Breast epithelium (tissue), 4 donors: Measurements from ENCODE around the gene TMEM123. TPM values are rescaled to one million over a fixed set of nuclear protein-coding genes. Genes with fewer than 3 reads are reported as not detected.

ENCODE experiments used
- DNase-seq, 2 donors: peaks; one replicate each; pipeline ENCODE4 v3.0.0-alpha.2; 2019; ENCODE audit warnings: low spot score in 2 of 2
- H3K27ac ChIP-seq, 2 donors: fragments of 200-600 bp; sonication (generic) in 1 of 2; one replicate each; pipeline ENCODE4 v1.5.1; 2016 to 2019; ENCODE audit warnings: mild to moderate bottlenecking in 1 of 2
- H3K27me3 ChIP-seq, 2 donors: fragments of 200-600 bp; sonication (generic) in 1 of 2; one replicate each; pipeline versions ENCODE4 v1.5.1 to v1.6.0; 2017 to 2019; ENCODE audit warnings: control low read depth in 1 of 2, mild to moderate bottlenecking in 1 of 2
- H3K36me3 ChIP-seq: fragments of 200-600 bp; one replicate; pipeline ENCODE4 v1.5.1; 2019
- H3K4me1 ChIP-seq, 2 donors: fragments of 200-600 bp; sonication (generic); one replicate each; pipeline ENCODE4 v1.5.1; 2016 to 2019; ENCODE audit warnings: control low read depth in 1 of 2
- H3K4me3 ChIP-seq, 3 donors: fragments of 200-600 bp; sonication (generic); 1 replicate in 2 of 3; 2 replicates in 1 of 3; pipeline ENCODE4 v1.5.1; 2016 to 2019; ENCODE audit warnings: mild to moderate bottlenecking in 3 of 3, moderate library complexity in 2 of 3
- H3K9me3 ChIP-seq, 2 donors: fragments of 200-600 bp; sonication (generic) in 1 of 2; one replicate each; pipeline ENCODE4 v1.5.1; 2016 to 2019; ENCODE audit warnings: control low read depth in 1 of 2
- POLR2A ChIP-seq: fragments of 450-650 bp; IDR thresholded peaks from one replicate; pipeline ENCODE4 v1.6.1; 2016; ENCODE audit warnings: antibody characterized with exemption, mild to moderate bottlenecking, moderate library complexity
- POLR2AphosphoS5 ChIP-seq, 3 donors: sonication (generic); formaldehyde crosslinking; IDR thresholded peaks; one replicate each; pipeline ENCODE4 v1.6.1; 2017; ENCODE audit warnings: antibody characterized with exemption in 3 of 3
- intact Hi-C: fragments of 100-400 bp; cut with DNase I; formaldehyde crosslinking; loops from one replicate; pipeline ENCODE4 v1.15.1; 2023; ENCODE audit warnings: low total_unique reads
- total RNA-seq, 3 donors: library from RNA; depleted of rRNA; stranded (reverse); fragments of >200 nt; gene quantifications; one replicate each; pipeline ENCODE4 v1.1.0, GENCODE V29; 2016
- TF ChIP-seq, protein P1 (sequence below), 3 donors: fragments of 450-650 bp; IDR thresholded peaks; one replicate each; pipeline ENCODE4 v1.5.1; 2016 to 2017; ENCODE audit warnings: antibody characterized with exemption in 3 of 3, mild to moderate bottlenecking in 3 of 3, moderate library complexity in 3 of 3

Gene TMEM123
- total RNA-seq, 3 donors from 2014 or later: 74.6 to 307 (median 167) TPM

DNA sequence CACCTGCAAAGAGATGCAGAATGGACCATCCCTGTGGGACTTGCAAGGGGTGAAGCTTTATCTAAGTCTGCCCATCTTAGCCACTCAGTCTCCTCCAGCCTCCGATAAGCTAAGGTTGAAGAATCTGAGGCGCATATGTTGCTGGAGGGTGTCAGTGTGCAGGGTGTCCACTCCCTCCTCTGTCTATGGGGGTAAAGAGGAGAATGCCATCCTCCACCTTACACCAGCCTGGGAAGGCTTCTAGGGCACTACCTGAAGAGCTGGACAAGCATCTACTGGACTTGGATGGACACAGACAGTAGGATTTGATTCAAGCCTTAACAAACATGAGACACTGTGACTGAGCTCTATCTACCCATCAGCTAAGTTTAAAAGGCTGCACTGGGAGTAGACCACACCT is 46.5 kb downstream of the TMEM123 start:
- intact Hi-C loops: no loop called here
- Histone ChIP-seq H3K4me3 (no peak overlapping the region), H3K9me3 (no peaks in the 10 kb centered on the region), H3K4me1 (no peaks in the 10 kb centered on the region), H3K27me3 (no peaks in the 10 kb centered on the region), H3K27ac (no peak overlapping the region), H3K36me3 (peaks cover 9% of the 10 kb centered on the region)
- DNase-seq: no peak
- TF ChIP-seq, protein P1, sequence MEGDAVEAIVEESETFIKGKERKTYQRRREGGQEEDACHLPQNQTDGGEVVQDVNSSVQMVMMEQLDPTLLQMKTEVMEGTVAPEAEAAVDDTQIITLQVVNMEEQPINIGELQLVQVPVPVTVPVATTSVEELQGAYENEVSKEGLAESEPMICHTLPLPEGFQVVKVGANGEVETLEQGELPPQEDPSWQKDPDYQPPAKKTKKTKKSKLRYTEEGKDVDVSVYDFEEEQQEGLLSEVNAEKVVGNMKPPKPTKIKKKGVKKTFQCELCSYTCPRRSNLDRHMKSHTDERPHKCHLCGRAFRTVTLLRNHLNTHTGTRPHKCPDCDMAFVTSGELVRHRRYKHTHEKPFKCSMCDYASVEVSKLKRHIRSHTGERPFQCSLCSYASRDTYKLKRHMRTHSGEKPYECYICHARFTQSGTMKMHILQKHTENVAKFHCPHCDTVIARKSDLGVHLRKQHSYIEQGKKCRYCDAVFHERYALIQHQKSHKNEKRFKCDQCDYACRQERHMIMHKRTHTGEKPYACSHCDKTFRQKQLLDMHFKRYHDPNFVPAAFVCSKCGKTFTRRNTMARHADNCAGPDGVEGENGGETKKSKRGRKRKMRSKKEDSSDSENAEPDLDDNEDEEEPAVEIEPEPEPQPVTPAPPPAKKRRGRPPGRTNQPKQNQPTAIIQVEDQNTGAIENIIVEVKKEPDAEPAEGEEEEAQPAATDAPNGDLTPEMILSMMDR (IDR thresholded peaks at IDR 0.05): no peak
- TF ChIP-seq POLR2AphosphoS5 (IDR thresholded peaks at IDR 0.05): no peak
- no peak for TF ChIP-seq POLR2A

DNA sequence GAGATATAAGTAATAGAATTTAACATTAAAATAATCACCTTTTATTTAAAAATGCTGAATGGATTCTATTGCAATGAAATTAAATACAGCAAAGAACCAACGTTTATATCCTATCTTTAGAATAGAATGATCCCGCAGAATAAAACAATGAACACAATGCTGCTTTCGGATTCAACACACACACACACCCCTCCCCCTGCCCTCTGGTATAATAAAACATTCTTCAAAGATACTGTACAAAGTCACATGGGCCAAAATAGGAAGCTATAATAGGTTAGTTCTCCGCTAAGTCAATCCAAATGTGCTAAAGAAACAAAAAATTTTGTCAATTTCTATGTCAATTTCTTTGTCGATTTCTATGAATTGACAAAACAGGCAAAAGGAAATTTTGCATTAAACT is 47.1 kb downstream of the TMEM123 start:
- H3K4me3 ChIP-seq: no peak overlapping the region
- no peak for TF ChIP-seq POLR2A
- TF ChIP-seq POLR2AphosphoS5 (IDR thresholded peaks at IDR 0.05): no peak
- TF ChIP-seq, protein P1 (IDR thresholded peaks at IDR 0.05): no peak
- no peaks in the 10 kb centered on the region for H3K4me1 ChIP-seq
- H3K36me3 ChIP-seq: peaks cover 15% of the 10 kb centered on the region
- no peaks in the 10 kb centered on the region for H3K27me3 ChIP-seq
- intact Hi-C loops: no loop called here
- H3K9me3 ChIP-seq: no peaks in the 10 kb centered on the region
- no peak overlapping the region for H3K27ac ChIP-seq
- DNase-seq: no peak

DNA sequence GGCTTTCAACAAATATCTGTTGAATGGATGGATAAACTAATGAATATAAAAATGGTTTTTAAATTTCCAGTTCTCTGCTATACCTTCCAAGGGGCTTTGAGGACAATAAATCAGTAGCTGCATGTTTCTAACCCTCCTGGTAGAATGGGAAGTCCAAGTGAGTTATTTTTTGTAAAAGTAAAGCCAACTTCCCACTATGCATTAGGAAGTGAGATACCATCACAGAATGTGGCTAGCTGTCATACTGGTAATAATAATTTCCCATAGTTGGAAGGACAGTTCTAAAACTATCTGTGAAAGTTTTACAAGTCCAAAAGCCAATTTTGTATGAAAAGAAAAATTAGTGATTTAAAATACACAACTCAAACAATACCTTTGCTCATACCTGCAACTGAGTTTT is 50.0 kb downstream of the TMEM123 start:
- no peak overlapping the region for H3K27ac ChIP-seq
- intact Hi-C loops: no loop called here
- H3K27me3 ChIP-seq: no peaks in the 10 kb centered on the region
- H3K9me3 ChIP-seq: no peaks in the 10 kb centered on the region
- H3K4me3 ChIP-seq: no peak overlapping the region
- H3K36me3 ChIP-seq: peaks cover 15% of the 10 kb centered on the region
- no peak for DNase-seq
- H3K4me1 ChIP-seq: no peaks in the 10 kb centered on the region
- no peak for TF ChIP-seq POLR2A
- TF ChIP-seq, protein P1 (IDR thresholded peaks at IDR 0.05): no peak
- no peak for TF ChIP-seq POLR2AphosphoS5 (IDR thresholded peaks at IDR 0.05)

DNA sequence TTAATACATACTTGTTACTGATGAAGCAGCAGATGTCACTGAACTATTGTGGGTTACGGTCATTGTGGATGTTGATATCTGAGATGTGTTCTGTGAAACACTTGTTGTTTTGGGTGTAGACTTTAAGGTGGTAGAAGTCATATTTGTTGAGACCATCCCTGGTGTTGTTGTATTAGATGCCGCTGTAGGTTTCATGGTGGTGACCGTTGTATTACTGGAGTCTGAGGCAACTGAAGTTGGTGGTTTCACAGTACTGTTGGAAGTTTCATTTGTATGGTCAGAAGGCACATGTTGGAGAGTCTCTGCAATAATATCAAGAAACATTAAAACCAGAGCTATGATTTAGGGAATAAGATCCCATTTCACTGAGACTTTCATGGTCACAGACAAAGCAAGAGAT is 50.7 kb downstream of the TMEM123 start:
- H3K36me3 ChIP-seq: peaks cover 15% of the 10 kb centered on the region
- no peak overlapping the region for H3K4me3 ChIP-seq
- H3K9me3 ChIP-seq: no peaks in the 10 kb centered on the region
- no peaks in the 10 kb centered on the region for H3K27me3 ChIP-seq
- H3K4me1 ChIP-seq: no peaks in the 10 kb centered on the region
- no peak for DNase-seq
- intact Hi-C loops: no loop called here
- H3K27ac ChIP-seq: no peak overlapping the region
- TF ChIP-seq, protein P1 (IDR thresholded peaks at IDR 0.05): no peak
- TF ChIP-seq POLR2A (no peak), POLR2AphosphoS5 (IDR thresholded peaks at IDR 0.05) (no peak)

GRCh38 chr11:102400603-102401002 is 52.0 kb downstream of the TMEM123 start:
- peaks cover 15% of the 10 kb centered on the region for H3K36me3 ChIP-seq
- no peak for DNase-seq
- intact Hi-C loops: no loop called here
- no peaks in the 10 kb centered on the region for H3K27me3 ChIP-seq
- TF ChIP-seq POLR2A (no peak), POLR2AphosphoS5 (IDR thresholded peaks at IDR 0.05) (no peak)
- TF ChIP-seq, protein P1 (IDR thresholded peaks at IDR 0.05): no peak
- H3K27ac ChIP-seq: no peak overlapping the region
- H3K4me1 ChIP-seq: no peaks in the 10 kb centered on the region
- H3K4me3 ChIP-seq: no peak overlapping the region
- no peaks in the 10 kb centered on the region for H3K9me3 ChIP-seq
